ENCODE results near the gene OAF.

OAF gene

DNA sequence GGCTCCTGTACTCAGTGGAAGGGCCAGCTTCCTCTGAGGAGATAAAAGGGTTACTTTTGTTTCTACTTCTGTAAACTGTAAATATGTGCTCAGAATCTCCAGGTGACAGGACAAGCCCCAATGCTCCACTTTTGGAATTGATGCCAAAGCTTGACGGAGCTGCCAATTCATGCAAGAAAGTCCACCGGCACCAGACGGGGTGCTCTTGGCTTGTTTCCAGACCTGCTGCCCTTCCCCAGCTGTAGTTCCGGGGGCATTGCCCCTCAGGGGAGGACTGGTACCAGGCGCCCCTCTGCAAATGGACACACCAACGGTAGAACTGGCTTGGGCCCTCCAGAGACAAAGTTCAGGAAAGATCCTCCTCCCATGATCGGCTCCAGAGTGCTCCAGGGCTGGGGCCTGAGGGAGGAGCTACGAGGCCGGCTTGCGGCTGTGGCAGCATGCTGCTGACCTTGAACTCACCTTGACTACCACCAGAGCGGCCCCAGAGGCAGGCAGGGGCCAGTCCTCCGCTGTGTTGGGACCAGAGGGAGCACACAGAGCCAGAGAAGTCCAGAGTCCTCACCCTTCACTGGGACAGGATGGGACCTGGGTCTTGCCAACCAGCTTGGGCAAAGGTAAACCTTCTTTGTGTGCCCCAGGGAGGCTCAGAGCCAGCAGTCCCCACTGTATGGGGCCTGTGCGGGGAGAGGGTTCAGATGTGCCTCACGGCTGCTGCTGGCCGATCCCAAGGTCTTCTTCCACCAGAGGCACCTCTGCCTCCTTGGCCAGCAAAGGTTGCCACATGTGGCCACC lies 17.8 kb upstream of the OAF start:
- DNase-seq (ENCODE audit: low read depth in 1 of 2, low spot score in 1 of 2): no peak
- H3K27ac ChIP-seq (replicated peaks): no peak overlapping the region
- no peak overlapping the region for H3K4me3 ChIP-seq (replicated peaks; ENCODE audit: insufficient read depth, low read length)
- no peaks in the 10 kb centered on the region for H3K27me3 ChIP-seq (ENCODE audit: insufficient read depth, poor library complexity, severe bottlenecking)
- TF ChIP-seq GABPA (IDR thresholded peaks at IDR 0.05; ENCODE audit: low read depth) (no peak), SPI1 (IDR thresholded peaks at IDR 0.05; ENCODE audit: borderline replicate concordance, low read depth) (no peak)

DNA sequence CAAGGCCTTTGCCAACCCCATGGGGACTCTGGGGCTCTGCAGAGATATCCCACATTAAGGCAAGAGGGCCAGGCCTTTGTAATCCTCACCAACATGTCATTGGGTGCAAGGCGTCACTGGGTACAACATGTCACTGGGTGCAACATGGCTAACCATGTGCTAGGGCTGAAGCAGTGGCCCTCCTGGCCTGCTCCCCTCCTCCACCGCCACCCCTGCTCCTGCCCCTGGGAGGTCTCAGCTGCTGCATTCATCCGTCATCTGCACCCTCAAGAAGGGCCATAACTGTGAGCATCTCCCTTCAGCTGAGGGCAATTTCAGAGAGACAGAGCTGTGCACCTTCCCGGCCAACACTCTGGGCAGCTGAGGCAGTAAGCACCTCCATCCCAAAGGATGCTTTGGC lies 16.7 kb upstream of the OAF start:
- no peak for DNase-seq (ENCODE audit: low read depth in 1 of 2, low spot score in 1 of 2)
- no peaks in the 10 kb centered on the region for H3K27me3 ChIP-seq (ENCODE audit: insufficient read depth, poor library complexity, severe bottlenecking)
- H3K27ac ChIP-seq (replicated peaks): no peak overlapping the region
- TF ChIP-seq GABPA (IDR thresholded peaks at IDR 0.05; ENCODE audit: low read depth) (no peak), POLR2AphosphoS5 (IDR thresholded peaks at IDR 0.05; ENCODE audit: low read depth) (no peak), SPI1 (IDR thresholded peaks at IDR 0.05; ENCODE audit: borderline replicate concordance, low read depth) (no peak)
- TF ChIP-seq, protein P1, sequence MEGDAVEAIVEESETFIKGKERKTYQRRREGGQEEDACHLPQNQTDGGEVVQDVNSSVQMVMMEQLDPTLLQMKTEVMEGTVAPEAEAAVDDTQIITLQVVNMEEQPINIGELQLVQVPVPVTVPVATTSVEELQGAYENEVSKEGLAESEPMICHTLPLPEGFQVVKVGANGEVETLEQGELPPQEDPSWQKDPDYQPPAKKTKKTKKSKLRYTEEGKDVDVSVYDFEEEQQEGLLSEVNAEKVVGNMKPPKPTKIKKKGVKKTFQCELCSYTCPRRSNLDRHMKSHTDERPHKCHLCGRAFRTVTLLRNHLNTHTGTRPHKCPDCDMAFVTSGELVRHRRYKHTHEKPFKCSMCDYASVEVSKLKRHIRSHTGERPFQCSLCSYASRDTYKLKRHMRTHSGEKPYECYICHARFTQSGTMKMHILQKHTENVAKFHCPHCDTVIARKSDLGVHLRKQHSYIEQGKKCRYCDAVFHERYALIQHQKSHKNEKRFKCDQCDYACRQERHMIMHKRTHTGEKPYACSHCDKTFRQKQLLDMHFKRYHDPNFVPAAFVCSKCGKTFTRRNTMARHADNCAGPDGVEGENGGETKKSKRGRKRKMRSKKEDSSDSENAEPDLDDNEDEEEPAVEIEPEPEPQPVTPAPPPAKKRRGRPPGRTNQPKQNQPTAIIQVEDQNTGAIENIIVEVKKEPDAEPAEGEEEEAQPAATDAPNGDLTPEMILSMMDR (IDR thresholded peaks at IDR 0.05; ENCODE audit: insufficient read depth, low read length): no peak
- TF ChIP-seq, protein P2, sequence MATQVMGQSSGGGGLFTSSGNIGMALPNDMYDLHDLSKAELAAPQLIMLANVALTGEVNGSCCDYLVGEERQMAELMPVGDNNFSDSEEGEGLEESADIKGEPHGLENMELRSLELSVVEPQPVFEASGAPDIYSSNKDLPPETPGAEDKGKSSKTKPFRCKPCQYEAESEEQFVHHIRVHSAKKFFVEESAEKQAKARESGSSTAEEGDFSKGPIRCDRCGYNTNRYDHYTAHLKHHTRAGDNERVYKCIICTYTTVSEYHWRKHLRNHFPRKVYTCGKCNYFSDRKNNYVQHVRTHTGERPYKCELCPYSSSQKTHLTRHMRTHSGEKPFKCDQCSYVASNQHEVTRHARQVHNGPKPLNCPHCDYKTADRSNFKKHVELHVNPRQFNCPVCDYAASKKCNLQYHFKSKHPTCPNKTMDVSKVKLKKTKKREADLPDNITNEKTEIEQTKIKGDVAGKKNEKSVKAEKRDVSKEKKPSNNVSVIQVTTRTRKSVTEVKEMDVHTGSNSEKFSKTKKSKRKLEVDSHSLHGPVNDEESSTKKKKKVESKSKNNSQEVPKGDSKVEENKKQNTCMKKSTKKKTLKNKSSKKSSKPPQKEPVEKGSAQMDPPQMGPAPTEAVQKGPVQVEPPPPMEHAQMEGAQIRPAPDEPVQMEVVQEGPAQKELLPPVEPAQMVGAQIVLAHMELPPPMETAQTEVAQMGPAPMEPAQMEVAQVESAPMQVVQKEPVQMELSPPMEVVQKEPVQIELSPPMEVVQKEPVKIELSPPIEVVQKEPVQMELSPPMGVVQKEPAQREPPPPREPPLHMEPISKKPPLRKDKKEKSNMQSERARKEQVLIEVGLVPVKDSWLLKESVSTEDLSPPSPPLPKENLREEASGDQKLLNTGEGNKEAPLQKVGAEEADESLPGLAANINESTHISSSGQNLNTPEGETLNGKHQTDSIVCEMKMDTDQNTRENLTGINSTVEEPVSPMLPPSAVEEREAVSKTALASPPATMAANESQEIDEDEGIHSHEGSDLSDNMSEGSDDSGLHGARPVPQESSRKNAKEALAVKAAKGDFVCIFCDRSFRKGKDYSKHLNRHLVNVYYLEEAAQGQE (IDR thresholded peaks at IDR 0.05; ENCODE audit: insufficient replicate concordance, low read depth): no peak
- H3K4me3 ChIP-seq (replicated peaks; ENCODE audit: insufficient read depth, low read length): no peak overlapping the region

DNA sequence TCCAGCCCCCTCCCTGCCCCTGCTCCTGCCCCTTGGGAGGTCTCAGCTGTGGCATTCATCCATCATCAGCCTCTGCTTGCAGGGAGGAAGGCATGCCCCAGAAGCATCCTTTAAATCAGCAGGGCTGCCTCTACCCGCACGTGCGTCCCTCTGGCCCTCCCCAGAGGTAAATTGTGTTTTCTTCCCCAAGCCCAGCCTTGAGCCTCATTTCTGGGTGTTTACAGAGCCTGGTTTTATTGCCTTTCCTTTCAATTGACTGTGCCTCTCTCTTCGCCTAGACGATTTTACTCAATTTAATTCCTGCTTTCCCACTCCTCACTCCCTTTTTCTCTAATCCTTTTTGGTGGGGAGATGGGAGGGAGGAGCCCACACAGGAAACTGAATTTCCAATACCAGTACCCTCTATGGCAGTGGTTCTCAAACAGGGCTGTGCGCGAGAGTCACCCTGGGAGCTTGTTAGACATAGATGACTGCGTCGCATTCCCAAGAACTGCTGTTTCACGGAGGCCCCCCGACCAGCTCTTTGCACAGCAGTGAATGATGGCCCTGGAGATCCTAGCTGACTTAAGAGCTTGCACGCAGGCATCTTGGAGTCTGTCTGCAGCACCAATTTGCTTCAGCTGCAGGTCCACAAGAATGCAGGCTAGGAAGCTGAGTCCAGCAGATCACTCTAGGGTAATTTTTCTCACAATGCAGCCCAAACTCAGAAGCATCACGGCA lies 15.1 kb upstream of the OAF start:
- no peak overlapping the region for H3K27ac ChIP-seq (replicated peaks)
- no peak overlapping the region for H3K4me3 ChIP-seq (replicated peaks; ENCODE audit: insufficient read depth, low read length)
- no peak for TF ChIP-seq SPI1 (IDR thresholded peaks at IDR 0.05; ENCODE audit: borderline replicate concordance, low read depth)
- TF ChIP-seq, protein P2 (IDR thresholded peaks at IDR 0.05; ENCODE audit: insufficient replicate concordance, low read depth): no peak
- no peak for TF ChIP-seq POLR2AphosphoS5 (IDR thresholded peaks at IDR 0.05; ENCODE audit: low read depth)
- TF ChIP-seq GABPA (IDR thresholded peaks at IDR 0.05; ENCODE audit: low read depth): no peak
- TF ChIP-seq, protein P1 (IDR thresholded peaks at IDR 0.05; ENCODE audit: insufficient read depth, low read length): no peak
- no peak for DNase-seq (ENCODE audit: low read depth in 1 of 2, low spot score in 1 of 2)
- H3K27me3 ChIP-seq (ENCODE audit: insufficient read depth, poor library complexity, severe bottlenecking): no peaks in the 10 kb centered on the region

DNA sequence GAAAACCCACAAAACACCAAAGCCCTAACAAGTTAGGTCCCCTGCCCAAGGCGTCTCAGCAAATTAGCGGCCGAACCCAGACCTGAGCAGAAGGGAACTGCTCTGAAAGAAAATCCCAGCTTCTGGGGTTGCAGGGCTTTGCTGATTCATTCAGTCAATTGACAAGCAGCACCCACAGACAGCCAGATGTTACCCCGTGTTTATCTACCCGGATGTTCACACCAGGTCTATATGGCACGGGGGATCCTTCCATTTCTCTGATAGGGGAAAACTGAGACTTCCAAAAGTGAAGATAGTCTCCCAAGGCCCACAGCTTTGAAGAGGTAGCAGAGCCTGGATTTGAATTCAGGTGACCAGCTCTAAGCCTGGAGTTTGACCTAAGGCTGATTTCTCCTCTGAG lies 14.0 kb upstream of the OAF start:
- DNase-seq (ENCODE audit: low read depth in 1 of 2, low spot score in 1 of 2): no peak
- Histone ChIP-seq H3K4me3 (replicated peaks; ENCODE audit: insufficient read depth, low read length) (no peak overlapping the region), H3K27ac (replicated peaks) (no peak overlapping the region)

More for the DNA sequence above, 14.0 kb upstream of the OAF start:
- TF ChIP-seq, protein P1 (IDR thresholded peaks at IDR 0.05; ENCODE audit: insufficient read depth, low read length): no peak
- TF ChIP-seq, protein P2 (IDR thresholded peaks at IDR 0.05; ENCODE audit: insufficient replicate concordance, low read depth): no peak
- TF ChIP-seq GABPA (IDR thresholded peaks at IDR 0.05; ENCODE audit: low read depth) (no peak), POLR2AphosphoS5 (IDR thresholded peaks at IDR 0.05; ENCODE audit: low read depth) (no peak), SPI1 (IDR thresholded peaks at IDR 0.05; ENCODE audit: borderline replicate concordance, low read depth) (no peak)
- no peaks in the 10 kb centered on the region for H3K27me3 ChIP-seq (ENCODE audit: insufficient read depth, poor library complexity, severe bottlenecking)
